GM12874 (cell line): ENCODE results near the gene ELSPBP1.

Experiments used
- CTCF ChIP-seq: IDR thresholded peaks from 2 replicates; pipeline ENCODE4 v1.5.1; 2011; ENCODE audit warnings: low read depth, mild to moderate bottlenecking, control low read depth, low read length, moderate library complexity; ENCODE audit not compliant: insufficient read depth

Gene ELSPBP1

GRCh38 chr19:48064509-48064908 is 70.1 kb downstream of the ELSPBP1 start:
- no peak for TF ChIP-seq CTCF

- no peak for TF ChIP-seq CTCF
Measured at GRCh38 chr19:48069435-48069834, 75.0 kb downstream of the ELSPBP1 start.
